Effector memory CD4-positive, alpha-beta T cell (primary cell): ENCODE results near the gene ST7L.
"Not testable (repeated sequence)": the region's sequence is repeated elsewhere in the genome, so short reads cannot be mapped to it uniquely, and the experiment has no call there.

Experiments used
- DNase-seq, 3 donors: peaks; one replicate each; pipeline ENCODE4 v3.0.0-alpha.2; 2020
- H3K27ac ChIP-seq: 2 replicates; pipeline ENCODE4 v1.7.0; 2013; ENCODE audit warnings: mild to moderate bottlenecking, low read length, moderate library complexity; ENCODE audit not compliant: insufficient read depth, poor library complexity, severe bottlenecking
- H3K27me3 ChIP-seq: replicated peaks from 2 replicates; pipeline ENCODE4 v1.7.0; 2013; ENCODE audit warnings: mild to moderate bottlenecking, low read length; ENCODE audit not compliant: insufficient read depth, control insufficient read depth, poor library complexity, severe bottlenecking
- H3K36me3 ChIP-seq: 2 replicates; pipeline ENCODE4 v1.7.0; 2013; ENCODE audit warnings: mild to moderate bottlenecking, low read length, moderate library complexity; ENCODE audit not compliant: control insufficient read depth, insufficient read depth
- H3K4me1 ChIP-seq: 2 replicates; pipeline ENCODE4 v1.7.0; 2013; ENCODE audit warnings: low read length, mild to moderate bottlenecking; ENCODE audit not compliant: control insufficient read depth, insufficient read depth, poor library complexity, severe bottlenecking
- H3K4me3 ChIP-seq: 2 replicates; pipeline ENCODE4 v1.7.0; 2013; ENCODE audit warnings: low read length, low read depth, mild to moderate bottlenecking; ENCODE audit not compliant: insufficient read depth, poor library complexity, severe bottlenecking
- H3K9me3 ChIP-seq: 2 replicates; pipeline ENCODE4 v1.7.0; 2013; ENCODE audit warnings: mild to moderate bottlenecking, low read length, moderate library complexity; ENCODE audit not compliant: control insufficient read depth

ST7L gene

DNA sequence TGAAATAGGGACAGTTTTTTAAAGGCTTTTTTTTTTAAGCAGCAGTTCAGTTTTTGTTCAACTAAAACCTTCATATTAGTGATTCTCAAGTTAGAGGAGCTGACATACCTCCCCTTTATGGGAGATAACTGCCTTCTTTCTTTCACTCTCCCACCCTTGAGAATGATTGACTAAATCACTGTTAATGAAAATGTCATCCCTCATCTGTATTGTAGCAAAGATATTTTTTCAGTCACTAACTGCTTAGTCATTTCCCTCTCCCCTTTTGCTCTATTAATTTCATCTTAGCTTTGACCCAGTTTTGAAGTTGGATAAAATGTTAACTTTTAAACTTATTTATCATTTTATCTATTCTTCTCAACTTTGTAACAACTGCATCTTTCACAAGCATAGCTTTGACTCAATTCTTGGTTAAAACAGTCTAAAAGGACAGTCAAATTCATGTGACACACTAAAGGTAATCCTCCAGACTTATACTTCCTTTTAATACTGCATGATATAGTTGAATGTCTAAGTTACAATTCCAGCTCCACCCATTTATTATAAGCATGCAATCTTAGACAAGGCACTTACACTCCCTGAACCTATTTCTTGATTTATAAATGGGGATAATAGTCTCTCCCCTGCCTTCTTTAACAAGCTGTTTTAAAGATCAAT is 17.8 kb upstream of the ST7L start:
- no peak for DNase-seq
- H3K9me3 ChIP-seq, result no peaks in the 10 kb centered on the region
- no peak overlapping the region for H3K4me3 ChIP-seq
- no peaks in the 10 kb centered on the region for H3K27me3 ChIP-seq
- peaks cover 6% of the 10 kb centered on the region for H3K36me3 ChIP-seq
- peak overlapping the region; percentile 27 for H3K27ac ChIP-seq
- peaks cover 19% of the 10 kb centered on the region for H3K4me1 ChIP-seq

DNA sequence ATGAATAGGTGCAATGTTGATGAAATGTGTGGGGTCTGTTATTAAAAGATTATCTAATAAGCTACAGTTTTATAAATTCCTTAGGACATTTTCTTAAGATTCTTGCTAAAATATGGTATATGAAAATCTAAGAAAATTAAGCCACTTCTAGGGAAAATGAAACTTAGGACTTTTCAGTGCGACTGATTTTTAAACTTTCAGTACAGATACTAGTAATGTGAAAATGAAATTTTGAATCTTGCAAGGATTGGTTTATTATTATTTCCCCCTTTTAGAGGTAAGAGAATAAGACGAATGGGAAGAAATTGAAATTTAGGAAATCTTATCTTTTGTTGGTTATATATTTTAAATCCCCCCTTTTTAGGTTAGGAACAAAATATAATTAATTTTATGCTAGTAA is 17.1 kb upstream of the ST7L start:
- no peaks in the 10 kb centered on the region for H3K9me3 ChIP-seq
- DNase-seq, result no peak
- H3K36me3 ChIP-seq, result peaks cover 6% of the 10 kb centered on the region
- peak overlapping the region; percentile 10 for H3K4me3 ChIP-seq
- H3K4me1 ChIP-seq, result peaks cover 19% of the 10 kb centered on the region
- no peaks in the 10 kb centered on the region for H3K27me3 ChIP-seq
- peak overlapping the region; percentile 27 for H3K27ac ChIP-seq

DNA sequence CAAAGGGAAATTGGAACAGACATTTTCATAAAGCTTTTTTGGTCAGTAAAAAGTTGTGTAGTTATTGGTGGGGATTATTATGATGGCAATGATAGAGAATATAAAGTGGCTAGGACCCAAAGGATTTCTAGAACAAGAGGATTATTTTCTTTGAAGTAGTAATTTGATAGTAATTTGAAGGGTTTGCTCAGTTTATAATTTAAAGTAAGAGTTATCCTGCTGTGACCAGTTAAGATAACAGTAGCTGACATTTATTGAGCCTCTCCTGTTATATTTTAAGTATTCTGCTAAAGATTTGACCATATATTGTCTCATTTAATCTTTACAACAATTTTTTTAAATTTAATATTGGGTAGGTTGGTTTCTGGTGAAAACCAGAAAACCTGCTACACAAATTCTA is 15.4 kb upstream of the ST7L start:
- no peaks in the 10 kb centered on the region for H3K9me3 ChIP-seq
- H3K36me3 ChIP-seq, result peaks cover 9% of the 10 kb centered on the region
- H3K4me3 ChIP-seq, result no peak overlapping the region
- H3K27ac ChIP-seq, result no peak overlapping the region
- H3K27me3 ChIP-seq, result no peaks in the 10 kb centered on the region
- DNase-seq, result no peak
- peaks cover 19% of the 10 kb centered on the region for H3K4me1 ChIP-seq

DNA sequence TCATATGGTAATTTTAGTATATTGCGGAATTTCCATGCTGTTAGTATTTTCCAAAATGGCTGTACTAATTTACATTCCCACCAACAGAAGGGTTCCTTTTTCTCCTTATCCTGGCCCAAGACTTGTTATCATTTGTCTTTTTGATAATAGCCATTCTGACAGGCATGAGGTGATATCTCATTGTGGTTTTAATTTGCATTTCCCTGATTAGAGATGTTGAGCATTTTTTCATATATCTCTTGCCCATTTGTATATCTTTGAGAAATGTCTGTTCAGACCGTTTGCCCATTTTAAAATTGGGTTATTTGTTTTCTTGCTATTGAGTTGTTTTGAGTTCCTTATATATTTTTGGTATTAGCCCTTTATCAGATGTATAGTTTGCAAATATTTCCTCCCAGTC is 14.7 kb upstream of the ST7L start:
- H3K27ac ChIP-seq, result no peak overlapping the region
- no peaks in the 10 kb centered on the region for H3K27me3 ChIP-seq
- no peak overlapping the region for H3K4me3 ChIP-seq
- H3K9me3 ChIP-seq, result no peaks in the 10 kb centered on the region
- peaks cover 9% of the 10 kb centered on the region for H3K36me3 ChIP-seq
- no peak for DNase-seq
- H3K4me1 ChIP-seq, result peaks cover 19% of the 10 kb centered on the region

DNA sequence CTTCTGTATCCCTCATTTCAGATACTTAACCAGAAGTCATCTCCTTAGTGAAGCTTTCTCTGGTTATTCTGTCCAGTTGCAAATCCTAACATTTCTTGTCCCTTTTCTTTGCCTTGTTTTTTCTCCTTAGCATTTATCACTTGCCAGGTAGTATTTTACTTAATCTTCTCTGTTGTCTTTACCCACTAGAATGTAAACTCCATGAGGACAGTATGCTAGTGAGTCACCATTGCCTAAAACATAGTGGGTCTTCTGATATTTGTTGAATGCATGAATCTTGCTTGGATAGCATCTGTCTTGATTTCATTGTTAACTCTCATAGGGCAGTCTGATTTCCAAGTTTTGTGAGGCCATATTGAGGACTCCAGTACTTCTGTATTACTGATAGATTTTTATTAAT is 10.3 kb upstream of the ST7L start:
- no peak for DNase-seq
- no peak overlapping the region for H3K27ac ChIP-seq
- no peak overlapping the region for H3K4me3 ChIP-seq
- peaks cover 19% of the 10 kb centered on the region for H3K36me3 ChIP-seq
- H3K4me1 ChIP-seq, result peaks cover 21% of the 10 kb centered on the region
- no peaks in the 10 kb centered on the region for H3K9me3 ChIP-seq
- H3K27me3 ChIP-seq, result no peaks in the 10 kb centered on the region

DNA sequence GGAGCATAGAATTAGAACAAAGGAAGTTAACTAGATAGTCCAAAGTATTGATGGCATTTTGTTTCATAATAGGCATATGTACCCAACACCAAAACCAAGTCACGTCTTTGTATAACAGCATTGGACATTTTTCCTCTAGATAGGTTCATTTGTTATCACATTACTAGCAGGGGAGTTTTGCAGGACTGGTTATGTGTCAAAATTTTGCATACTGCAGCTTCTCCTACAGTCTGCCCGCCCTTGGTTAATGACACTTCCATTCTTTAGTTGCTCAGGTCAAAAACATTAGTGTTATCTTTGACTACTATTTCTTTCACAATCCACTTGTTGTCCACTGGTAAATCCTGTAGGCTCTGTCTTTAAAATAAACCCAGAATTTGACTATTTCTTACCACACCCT is 9.6 kb upstream of the ST7L start:
- H3K4me3 ChIP-seq, result no peak overlapping the region
- no peaks in the 10 kb centered on the region for H3K9me3 ChIP-seq
- H3K36me3 ChIP-seq, result peaks cover 19% of the 10 kb centered on the region
- no peaks in the 10 kb centered on the region for H3K27me3 ChIP-seq
- no peak for DNase-seq
- H3K27ac ChIP-seq, result no peak overlapping the region
- peaks cover 21% of the 10 kb centered on the region for H3K4me1 ChIP-seq

DNA sequence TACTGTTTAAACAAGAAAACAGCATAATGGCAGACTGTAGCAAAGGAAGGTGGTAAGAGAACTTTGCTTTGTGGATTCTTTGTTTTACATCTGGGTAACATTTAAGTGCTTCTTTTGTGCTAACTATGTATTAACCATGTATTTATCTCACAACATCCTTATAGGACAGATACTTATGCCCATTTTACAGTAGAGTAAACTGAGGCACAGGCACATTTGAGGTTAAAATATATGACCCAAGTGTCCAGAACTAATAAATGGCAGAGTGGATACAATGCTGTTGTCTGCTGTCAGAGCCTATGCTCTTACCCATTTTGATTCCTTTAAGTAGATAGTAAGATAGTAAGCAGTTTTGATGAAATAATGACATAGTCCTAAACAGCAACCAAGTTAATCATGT is 7.9 kb upstream of the ST7L start:
- Histone ChIP-seq H3K27me3 (no peaks in the 10 kb centered on the region), H3K4me3 (no peak overlapping the region), H3K4me1 (peaks cover 28% of the 10 kb centered on the region), H3K36me3 (peaks cover 19% of the 10 kb centered on the region), H3K27ac (no peak overlapping the region), H3K9me3 (no peaks in the 10 kb centered on the region)
- no peak for DNase-seq

DNA sequence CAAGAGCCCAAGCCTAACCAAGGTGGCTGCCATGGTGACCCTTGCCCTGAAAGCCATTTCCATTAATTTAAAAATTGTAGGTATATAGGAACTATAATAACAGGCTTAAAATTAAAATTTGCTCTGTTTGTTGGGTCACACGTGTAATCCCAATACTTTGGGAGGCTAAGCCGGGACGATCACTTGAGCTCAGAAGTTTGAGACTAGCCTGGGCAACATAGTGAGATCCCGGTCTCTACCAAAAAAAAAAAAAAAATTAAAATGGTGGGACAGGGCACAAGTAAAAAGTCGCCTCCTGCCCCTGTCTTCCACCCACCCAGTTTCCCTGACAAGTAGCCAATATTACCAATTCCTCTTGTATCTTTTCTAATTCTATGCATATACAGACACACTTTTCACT is 7.3 kb upstream of the ST7L start:
- Histone ChIP-seq H3K27me3 (no peaks in the 10 kb centered on the region), H3K4me3 (no peak overlapping the region), H3K9me3 (no peaks in the 10 kb centered on the region), H3K36me3 (peaks cover 19% of the 10 kb centered on the region), H3K27ac (no peak overlapping the region), H3K4me1 (peaks cover 30% of the 10 kb centered on the region)
- no peak for DNase-seq

DNA sequence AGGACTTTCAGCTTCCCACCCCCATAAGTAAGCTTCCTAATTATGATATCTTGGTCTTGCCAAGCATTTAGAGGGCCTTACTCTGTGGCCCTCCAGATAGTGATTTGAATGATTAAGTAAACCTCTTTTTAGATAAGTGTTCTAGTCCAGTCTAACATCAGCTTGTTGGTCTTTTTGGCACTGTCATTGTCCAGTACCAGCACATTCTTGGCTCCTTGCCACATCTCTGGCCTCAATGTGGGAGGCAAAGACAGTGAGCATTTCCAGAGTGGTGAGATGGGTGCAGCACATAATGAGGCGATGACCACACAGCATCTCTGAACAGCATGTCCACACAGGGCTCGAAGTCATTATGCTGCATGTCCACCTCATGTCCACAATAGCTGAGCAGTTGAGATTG is 6.8 kb upstream of the ST7L start:
- peaks cover 33% of the 10 kb centered on the region for H3K4me1 ChIP-seq
- H3K27ac ChIP-seq, result peak overlapping the region; percentile 18

DNA sequence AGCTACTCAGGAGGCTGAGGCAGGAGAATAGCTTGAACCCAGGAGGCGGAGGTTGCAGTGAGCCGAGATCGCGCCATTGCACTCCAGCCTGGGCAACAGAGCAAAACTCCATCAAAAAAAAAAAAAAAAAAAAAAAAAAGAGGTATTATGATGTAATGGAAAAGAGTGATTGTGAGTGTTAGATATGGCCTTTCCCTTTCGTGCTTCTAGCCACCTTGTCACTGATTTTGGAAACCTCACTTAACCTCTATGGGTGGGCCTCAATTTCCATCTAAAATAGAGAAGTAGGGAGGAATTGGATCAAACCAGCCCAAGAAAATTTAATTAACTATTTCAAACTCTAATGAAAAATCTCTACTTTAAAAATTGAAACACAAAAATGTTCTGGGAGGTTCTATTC is 5.6 kb upstream of the ST7L start:
- Histone ChIP-seq H3K27ac (peak overlapping the region; percentile 37), H3K36me3 (peaks cover 16% of the 10 kb centered on the region), H3K4me1 (peaks cover 35% of the 10 kb centered on the region)
- not testable (repeated sequence) for H3K27me3 ChIP-seq, H3K4me3 ChIP-seq, DNase-seq, H3K9me3 ChIP-seq

More for the DNA sequence above, 6.8 kb upstream of the ST7L start:
- no peak overlapping the region for H3K4me3 ChIP-seq
- H3K9me3 ChIP-seq, result no peaks in the 10 kb centered on the region
- peaks cover 19% of the 10 kb centered on the region for H3K36me3 ChIP-seq
- no peak for DNase-seq
- no peaks in the 10 kb centered on the region for H3K27me3 ChIP-seq
